K562 (cell line): ENCODE measurements around the gene TRAK1. TPM values are rescaled to one million over a fixed set of nuclear protein-coding genes. Genes with fewer than 3 reads are reported as not detected.

Source experiments
- CEBPZ ChIP-seq: fragments of 150-350 bp; IDR thresholded peaks from 2 replicates; pipeline ENCODE4 v1.6.1; 2014; ENCODE audit warnings: low read depth, mild to moderate bottlenecking, low read length, borderline replicate concordance
- CLOCK ChIP-seq: fragments of 250-450 bp; sonication (Bioruptor Pico); IDR thresholded peaks from 2 replicates; pipeline ENCODE4 v1.4.0; 2020; ENCODE audit warnings: mild to moderate bottlenecking, moderate library complexity, borderline replicate concordance
- MCM7 ChIP-seq, 2 experiments: fragments of 450-650 bp; IDR thresholded peaks; 2 replicates each; pipeline ENCODE4 v1.6.1; 2016 to 2018
- MITF ChIP-seq: IDR thresholded peaks from 2 replicates; pipeline ENCODE4 v1.6.1; 2014; ENCODE audit warnings: antibody characterized with exemption
- polyA plus RNA-seq, 8 experiments: library from polyadenylated mRNA; depleted of rRNA in 4 of 8; stranded (reverse) in 5 of 8; unstranded in 3 of 8; fragments of >200 nt; fragmentation: Nextera tagmentation in 2 of 8; fragmentation: Illumina TruSeq in 1 of 8; extraction: Ambion mirVana in 2 of 8; extraction: Trizol in 1 of 8; gene quantifications; 2 replicates each; pipeline versions ENCODE4 v1.2.1 to v1.2.3, GENCODE V29; 2011 to 2014; ENCODE audit warnings: inconsistent platforms in 1 of 8, missing spikeins in 1 of 8
- total RNA-seq, 7 experiments: library from RNA; depleted of rRNA in 6 of 7; stranded (reverse); fragments of >200 nt in 6 of 7; fragmentation: Illumina TruSeq in 2 of 7; extraction: Trizol in 2 of 7; gene quantifications; 2 replicates each; pipeline versions ENCODE4 v1.2.1 to v1.2.3, GENCODE V29; 2011 to 2021; ENCODE audit warnings: low replicate concordance in 1 of 7

Gene TRAK1
- total and polyA plus RNA-seq, 9 of the 15 experiments (the other 6 are each of a cell fraction or from before 2014, with no cell fraction given) = 5.3 to 28.5 (median 17.5) TPM

GRCh38 chr3:42177801-42178150, 86.6 kb downstream of the TRAK1 start (continued):
- TF ChIP-seq CEBPZ (no peak), MITF (no peak), CLOCK (CRISPR knock-in tag) (no peak), MCM7 (IDR thresholded peaks at IDR 0.05) (no peak)
